8988T (cell line): ENCODE results near the gene SUN1.
"Not testable (repeated sequence)": the region's sequence is repeated elsewhere in the genome, so short reads cannot be mapped to it uniquely, and the experiment has no call there.

Experiments
- DNase-seq: peaks from one replicate; pipeline ENCODE4 v3.0.0; 2011

Gene SUN1

DNA sequence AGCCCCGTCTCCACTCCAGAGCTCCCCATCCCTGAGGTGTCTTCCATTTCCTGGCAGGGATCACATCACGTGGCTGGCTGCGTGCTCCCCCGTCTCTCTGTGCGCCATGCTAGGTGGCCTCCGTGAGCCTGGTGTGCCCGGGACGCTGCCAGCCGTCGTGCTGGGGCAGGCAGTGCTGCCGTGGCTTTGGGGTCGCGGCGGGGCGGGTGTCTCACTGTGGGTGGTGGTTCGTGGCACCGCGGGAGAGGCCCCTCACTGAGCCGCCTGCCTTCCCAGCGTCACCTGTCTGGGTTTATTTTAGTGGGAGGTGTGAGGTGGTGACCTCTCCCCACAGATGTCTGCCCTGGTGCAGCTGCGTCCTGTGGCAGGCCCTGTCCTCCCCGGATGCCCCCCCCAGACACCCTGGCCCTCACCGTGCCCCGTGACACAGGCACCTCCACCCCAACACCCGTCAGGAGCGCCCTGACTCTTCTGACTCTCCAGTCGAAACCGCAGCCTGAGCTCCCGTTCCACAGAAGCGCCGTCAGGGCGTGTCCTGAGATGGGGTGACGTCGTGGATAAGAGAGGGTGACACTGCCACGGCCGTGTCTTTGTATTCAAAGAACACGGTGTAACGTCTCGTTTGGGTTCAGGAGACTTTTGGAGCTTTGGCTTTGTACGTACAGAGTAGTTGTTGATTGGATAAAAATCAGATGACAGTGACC is 62.0 kb downstream of the SUN1 start:
- DNase-seq = no peak

DNA sequence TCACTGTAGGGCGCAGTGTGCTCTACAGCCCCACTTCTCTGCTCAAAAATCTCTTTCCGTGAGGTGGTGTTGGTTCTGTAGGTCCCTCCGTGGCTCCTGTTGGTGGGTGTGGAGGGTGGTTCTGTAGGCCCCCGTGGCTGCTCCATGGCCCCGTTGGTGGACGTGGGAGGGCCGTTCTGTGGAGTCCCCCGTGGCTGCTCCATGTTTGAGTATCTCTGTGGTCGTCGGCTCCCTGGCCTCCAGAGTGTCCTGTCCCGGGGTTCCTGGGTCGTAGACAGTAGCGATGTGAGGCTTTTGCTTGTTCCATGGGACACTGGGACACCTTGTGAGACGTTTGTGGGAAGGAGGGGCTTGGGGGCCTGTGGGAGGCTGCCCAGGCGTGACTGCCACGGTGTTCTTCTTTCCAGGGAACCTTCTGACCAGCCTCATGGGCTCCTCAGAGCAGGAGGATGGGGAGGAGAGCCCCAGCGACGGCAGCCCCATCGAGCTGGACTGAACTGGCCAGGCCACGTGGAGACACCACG is 62.7 kb downstream of the SUN1 start:
- DNase-seq = no peak

GRCh38 chr7:895451-896052 is 63.3 kb downstream of the SUN1 start:
- DNase-seq = no peak

DNA sequence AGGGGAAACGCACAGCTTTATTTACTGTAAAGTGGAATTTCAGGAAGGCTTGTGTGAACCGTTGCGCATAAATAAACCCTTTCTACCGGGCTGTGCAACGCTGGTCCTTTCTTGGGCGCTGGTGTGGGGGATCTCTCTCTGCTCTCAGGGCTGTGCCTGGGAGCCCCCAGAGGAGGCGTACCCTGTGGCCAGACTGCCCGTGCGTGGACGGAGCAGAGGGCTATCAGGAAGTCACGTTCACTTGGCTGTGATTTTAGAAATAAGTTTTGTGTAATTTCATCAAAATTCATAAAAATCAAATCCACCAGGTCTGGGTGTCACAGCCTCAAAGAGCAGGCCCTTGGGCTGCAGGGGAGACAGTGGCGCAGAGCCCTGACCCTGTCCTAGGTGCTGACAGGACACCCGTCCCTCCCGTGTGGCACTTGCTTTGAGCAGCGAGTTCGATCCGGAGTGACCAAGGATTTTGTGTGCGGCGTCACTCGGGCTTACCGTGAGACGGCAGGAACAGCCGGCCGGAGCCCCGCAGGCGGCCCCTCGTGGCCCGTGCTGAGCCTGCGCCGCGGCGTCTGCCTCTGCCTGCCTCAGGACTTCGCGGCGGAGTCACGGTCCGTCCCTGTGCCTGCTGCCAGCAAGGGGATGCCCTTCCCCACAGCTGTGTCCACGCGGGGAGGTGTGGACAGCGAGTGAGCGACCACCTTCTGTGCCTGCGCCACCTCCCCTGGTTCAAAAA is 64.2 kb downstream of the SUN1 start:
- no peak for DNase-seq

DNA sequence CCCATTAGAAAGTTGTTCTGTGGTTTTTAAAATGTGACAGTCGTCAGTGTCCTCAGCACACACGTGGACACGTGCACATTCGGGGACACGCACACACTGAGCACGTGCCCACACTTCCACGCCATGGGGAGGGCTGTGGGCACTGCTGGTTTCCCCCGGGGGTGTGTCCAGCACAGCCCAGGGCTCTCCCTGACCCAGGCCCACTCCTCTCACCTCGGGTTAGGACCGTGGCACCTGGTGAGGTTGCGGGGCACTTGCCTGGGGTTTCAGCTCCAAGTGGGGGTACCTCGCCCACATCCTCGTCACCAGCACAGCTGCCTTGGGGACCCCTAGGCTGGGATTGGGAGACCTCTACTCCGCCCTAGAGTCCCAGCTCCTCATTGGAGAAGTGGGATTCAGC is 64.8 kb downstream of the SUN1 start:
- DNase-seq = no peak

GRCh38 chr7:897771-898376 is 65.6 kb downstream of the SUN1 start:
- DNase-seq = no peak

- no peak for DNase-seq
These were observed 66.2 kb downstream of the SUN1 start for GRCh38 chr7:898460-898854.

DNA sequence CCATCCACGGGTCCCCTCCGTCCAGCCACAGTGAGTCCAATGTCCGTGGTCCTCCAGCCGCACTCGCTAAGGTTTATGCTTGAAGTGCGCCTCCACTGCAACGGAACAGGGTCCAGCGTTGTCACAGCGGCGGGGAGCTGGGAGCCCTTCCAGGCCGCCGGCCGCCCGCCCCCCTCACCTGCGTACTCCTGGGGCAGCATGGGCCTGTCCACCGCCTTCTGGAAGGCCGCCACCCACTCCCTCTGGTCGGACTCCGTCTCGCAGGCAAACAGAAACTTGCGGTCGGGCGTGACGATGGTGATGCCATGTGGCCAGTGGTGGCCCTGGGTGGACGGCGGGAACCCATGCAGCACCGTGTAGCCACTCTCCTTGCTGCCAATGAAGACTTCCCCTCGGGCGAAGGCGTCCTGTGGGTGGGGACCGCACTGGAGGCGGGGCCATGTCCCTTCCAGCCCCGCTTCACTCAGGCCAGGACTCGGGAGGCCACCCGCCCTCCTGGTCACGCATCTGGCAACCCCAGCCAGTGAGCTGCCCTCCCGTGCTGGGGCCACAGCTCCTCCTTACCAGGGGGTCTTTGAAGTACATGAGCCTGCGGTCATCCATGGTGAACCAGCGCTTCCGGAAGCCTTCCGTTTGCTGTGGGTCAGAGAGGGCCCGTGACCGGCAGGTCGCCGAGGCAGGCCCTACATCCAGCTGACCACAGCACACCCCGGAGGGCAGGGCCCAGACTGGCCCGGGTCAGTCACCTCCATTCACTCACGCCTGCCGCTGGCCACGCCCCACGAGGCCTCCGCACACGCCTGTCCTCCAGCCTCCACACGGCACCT is 66.8 kb downstream of the SUN1 start:
- no peak for DNase-seq

DNA sequence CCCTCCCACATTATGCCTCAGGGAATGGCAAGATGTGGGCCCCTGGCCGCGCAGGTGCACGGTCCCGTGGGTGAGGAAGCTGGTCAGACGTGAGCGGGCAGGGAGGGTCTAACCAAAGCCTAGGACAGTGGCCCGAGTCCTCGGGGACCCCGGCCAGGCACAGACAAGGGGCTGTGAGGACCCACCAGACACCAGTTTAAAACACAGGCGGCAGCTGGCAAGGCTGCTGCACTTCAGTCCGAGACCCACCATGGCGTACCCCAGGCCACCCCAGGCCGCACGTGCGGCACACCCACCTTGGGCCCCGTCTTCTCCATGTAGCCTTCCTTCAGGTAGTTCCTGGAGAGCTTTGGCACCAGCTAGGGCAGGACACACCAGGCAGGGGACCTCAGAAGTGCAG is 67.5 kb downstream of the SUN1 start:
- no peak for DNase-seq

DNA sequence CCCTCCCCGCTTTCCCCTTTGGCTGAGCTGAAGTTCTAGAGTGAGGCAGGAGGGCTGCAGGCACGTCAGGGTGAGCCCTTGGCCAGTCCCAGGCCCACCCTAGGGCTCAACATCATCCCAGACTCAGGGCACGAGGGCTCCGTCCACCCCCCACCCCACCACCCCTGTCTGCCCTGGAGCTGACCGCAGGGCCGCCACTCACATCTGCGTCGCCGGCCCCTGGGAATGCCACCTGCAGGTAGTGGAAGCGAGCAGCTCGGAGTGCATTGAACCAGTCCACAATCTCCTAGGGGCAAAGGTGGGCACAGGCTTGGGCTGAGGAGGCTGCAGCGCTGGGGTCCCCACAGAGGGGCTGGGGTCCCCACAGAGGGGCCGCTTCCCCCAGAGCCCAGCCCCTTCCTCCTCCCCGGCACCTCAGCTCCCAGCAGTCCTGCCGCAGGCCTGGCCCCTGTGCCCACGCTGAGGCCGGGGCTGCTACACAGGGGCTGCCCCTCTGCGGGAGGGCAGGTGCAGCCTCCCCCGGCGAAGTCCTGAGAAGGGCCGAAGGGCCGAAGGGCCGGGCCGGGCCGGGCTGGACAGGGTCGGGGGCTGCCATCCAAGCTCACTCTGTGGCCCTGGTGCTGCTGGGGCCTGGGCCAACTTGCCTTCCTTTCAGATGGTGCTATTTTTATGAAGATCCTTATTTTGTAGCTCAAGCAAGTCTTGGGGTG is 68.2 kb downstream of the SUN1 start:
- DNase-seq = no peak

GRCh38 chr7:901041-901387 is 68.7 kb downstream of the SUN1 start:
- no peak for DNase-seq

GRCh38 chr7:901388-902154 is 69.3 kb downstream of the SUN1 start:
- DNase-seq = peak; percentile 92

- no peak for DNase-seq
These were observed 70.7 kb downstream of the SUN1 start for GRCh38 chr7:902996-903395.

DNA sequence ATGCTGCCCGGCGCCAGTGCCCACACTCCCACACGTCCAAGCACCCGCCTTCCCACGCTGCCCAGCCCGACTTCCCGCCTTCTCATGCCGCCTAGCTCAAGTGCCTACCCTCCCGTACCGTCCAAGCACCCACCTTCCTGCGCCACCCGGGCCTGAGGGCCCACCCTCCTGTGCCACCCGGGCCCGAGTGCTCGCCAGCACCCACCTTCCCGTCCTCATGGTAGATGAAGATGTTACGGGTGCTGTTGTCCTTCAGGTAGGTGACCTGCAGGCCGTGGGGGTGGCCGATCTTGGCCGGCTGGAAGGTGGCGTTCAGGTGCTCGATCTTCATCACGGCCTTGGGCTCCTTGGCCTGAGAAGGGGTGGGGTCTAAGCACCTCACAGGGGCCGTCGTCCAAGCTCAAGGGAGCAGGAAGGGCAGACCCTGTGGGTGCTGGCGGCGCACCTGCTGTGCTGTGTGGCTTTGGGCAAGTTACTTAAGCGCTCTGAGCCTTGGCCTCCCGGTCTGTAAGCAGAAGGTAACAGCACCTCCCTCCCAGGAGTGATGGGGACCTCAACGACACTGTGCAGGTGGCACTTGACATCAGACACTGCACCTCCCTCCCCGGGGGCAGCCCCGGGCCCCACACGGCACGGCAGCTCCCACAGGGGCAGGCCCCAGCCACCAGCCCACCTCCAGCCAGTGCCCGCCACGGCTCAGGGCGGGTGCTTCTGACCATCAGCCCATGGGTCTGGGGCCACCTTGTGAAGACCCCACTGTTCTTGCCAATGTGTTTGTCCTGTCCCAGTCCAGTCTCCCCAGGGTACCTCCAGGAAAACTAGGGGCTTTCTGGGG is 71.9 kb downstream of the SUN1 start:
- no peak for DNase-seq

GRCh38 chr7:904847-905246 is 72.6 kb downstream of the SUN1 start:
- no peak for DNase-seq

GRCh38 chr7:906776-907157 is 74.5 kb downstream of the SUN1 start:
- no peak for DNase-seq

DNA sequence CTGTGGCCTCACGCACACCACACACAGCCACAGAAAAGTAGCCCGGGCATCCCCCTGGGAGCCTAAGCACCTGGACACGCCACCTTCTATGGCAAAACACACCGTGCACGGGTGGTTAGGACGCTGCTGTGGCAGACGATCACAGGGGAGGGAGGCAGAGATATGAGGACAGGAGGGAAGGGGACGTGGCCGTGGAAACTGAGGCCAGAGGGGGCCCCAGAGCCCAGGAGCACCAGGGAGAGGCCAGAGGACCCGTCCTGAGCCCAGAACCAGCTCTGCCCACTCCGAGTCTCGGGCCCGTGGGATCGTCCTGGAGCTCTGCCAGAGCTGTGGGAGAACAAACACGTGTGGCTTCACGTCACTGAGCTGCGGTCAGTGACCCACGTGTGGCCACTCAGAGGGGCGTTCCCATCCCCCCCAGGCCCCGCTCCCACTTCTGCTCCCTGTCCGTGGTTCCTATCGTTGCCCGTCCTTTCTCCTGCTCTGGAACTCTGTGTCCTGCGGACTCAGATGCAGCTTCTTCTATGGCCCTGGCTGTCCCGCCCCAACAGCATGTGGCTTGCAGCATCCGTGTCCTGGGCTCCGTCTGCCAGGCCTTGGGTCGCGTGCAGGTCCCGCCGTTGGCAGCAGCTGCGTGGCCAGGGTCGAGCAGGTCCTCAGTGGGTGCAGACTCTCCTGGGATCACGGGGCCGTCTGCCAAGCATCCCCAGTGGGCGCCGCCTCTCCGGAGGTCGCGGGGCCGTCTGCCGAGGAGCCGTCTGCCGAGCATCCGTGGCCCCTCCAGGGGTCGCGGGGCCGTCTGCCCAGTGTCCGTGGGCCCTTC is 75.1 kb downstream of the SUN1 start:
- DNase-seq = no peak

DNA sequence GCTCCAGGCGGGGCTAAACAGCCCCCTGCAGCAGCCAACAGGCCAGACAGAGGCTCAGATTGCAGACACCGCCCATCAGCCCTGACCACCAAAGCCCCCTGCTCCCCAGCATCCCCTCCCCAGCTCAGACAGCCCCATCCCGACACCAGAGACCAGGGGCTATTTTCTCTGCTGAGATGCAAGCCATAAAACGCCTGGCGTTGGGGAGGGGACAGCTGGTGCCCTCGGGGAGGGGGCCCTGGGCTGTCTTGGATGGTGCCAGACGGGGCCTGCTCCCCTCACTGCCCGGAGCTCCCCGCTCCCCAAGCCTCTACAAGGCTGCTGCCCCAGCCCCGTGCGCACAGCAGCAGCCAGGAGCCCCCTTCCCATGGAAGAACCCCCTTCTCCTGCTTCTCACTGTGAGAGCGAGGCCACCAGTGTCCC is 75.9 kb downstream of the SUN1 start:
- DNase-seq = no peak

DNA sequence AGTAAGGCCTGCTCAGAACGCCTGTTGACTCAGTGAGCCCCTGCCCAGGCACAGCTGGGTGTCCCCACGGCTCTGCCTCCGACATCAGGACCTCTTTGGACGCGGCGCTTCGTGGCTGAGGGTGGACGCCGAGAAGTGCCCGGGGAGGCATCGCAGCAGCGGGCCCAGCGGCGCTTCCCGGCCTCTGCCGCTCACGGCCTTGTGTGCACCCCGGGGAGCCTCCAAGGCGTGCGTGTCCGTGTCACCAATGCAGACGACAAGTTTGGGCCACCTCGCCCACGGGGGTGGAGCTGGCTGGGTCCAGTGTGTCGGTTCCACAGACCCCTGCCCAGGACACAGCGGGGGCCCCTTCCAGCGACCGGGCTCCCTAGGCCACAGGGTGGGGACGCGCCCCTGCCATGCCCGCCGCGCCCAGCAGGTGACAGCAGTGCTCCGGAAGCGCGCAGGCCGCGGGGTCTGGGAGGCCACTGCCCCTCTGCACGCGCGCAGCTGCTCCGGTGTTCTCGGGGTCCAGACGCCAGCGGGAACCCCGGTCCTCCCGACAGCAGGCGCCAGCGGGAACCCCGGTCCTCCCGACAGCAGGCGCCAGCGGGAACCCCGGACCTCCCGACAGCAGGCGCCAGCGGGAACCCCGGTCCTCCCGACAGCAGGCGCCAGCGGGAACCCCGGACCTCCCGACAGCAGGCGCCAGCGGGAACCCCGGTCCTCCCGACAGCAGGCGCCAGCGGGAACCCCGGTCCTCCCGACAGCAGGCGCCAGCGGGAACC is 76.5 kb downstream of the SUN1 start:
- not testable (repeated sequence) for DNase-seq
